ENCODE measurements around the gene GLB1L2. TPM values are rescaled to one million over a fixed set of nuclear protein-coding genes. Genes with fewer than 3 reads are reported as not detected.
A peak's percentile ranks its signal among the peaks of the same experiment; 100 is the strongest.

The GLB1L2 gene
- total RNA-seq, 1 experiment from 2014 or later, result 27.1 TPM

- peaks cover 12 to 36% of the 10 kb centered on the region in 2 experiments; a peak in 3 of 4 replicates for H3K4me1 ChIP-seq (ENCODE audit: control insufficient read depth in 1 of 2, insufficient read depth in 2 of 2, low read length in 2 of 2)
- TF ChIP-seq ELF1 (IDR thresholded peaks at IDR 0.05; ENCODE audit: borderline replicate concordance, low read depth), result no peak
- H3K4me3 ChIP-seq (replicated peaks in 1 of 2; ENCODE audit: low read depth in 1 of 2, low read length in 2 of 2), result no peak overlapping the region
- H3K9ac ChIP-seq (ENCODE audit: low read length), result no peak overlapping the region
- H2AFZ ChIP-seq (ENCODE audit: low read depth, low read length, poor library complexity, severe bottlenecking), result no peak overlapping the region
- DNase-seq (ENCODE audit: low read depth, low spot score), result no peak
- no peak overlapping the region for H3K4me2 ChIP-seq (ENCODE audit: low read length)
- CTCF ChIA-PET, result no interaction called here
- intact Hi-C loops (cut with micrococcal nuclease), result loop anchor here (10.0 kb wide), 1 partner anchor 316 kb away; no protein-coding TSS in a partner anchor
- RAD21 ChIA-PET (ENCODE audit: low non-redundant PET in 1 of 2, low total read pairs in 2 of 2, uncharacterized antibody in 2 of 2, unreplicated experiment in 2 of 2), result no interaction called here
- ATAC-seq, result no peak
- H4K20me1 ChIP-seq (ENCODE audit: insufficient read depth), result no peaks in the 10 kb centered on the region
- no peaks in the 10 kb centered on the region for H3K9me3 ChIP-seq (ENCODE audit: control insufficient read depth in 1 of 2, insufficient read depth in 1 of 2, low read depth in 1 of 2, low read length in 2 of 2)
- POLR2A ChIA-PET, result no interaction called here
- H3K27me3 ChIP-seq (ENCODE audit: insufficient read depth, low read length), result no peaks in the 10 kb centered on the region
- no TSS peak for BruUV-seq (replicated peaks)
- H3K36me3 ChIP-seq (ENCODE audit: control insufficient read depth in 1 of 2, insufficient read depth in 2 of 2, low read length in 2 of 2), result no peaks in the 10 kb centered on the region
- H3K9me2 ChIP-seq (ENCODE audit: insufficient read depth), result no peaks in the 10 kb centered on the region
- H3K27ac ChIP-seq (ENCODE audit: low read depth, low read length), result no peak overlapping the region
- H3K79me2 ChIP-seq (ENCODE audit: insufficient read depth, low read length), result no peaks in the 10 kb centered on the region
Measured at GRCh38 chr11:134338654-134339053, 6.9 kb downstream of the GLB1L2 start.

DNA sequence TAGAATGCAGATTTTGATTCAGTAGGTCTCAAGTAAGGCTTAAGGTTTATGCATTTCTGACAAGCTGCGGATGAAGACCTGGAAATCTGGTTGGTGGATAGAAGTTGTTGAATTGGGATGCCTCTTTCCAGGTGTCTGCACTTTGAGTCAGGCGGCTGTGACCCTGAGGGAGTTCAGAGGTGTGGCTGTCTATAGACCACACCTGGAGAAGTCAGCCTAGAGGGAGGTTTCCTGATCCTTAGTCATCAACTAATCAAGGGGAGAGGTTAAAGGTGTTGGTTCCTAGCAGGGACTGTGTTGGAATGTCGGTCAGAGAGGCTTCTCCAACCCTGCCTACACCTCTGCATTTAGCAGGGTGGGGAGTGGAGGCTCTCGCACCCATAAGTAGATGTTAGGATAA lies 8.0 kb downstream of the GLB1L2 start:
- intact Hi-C loops (cut with micrococcal nuclease), result loop anchor here (10.0 kb wide), 1 partner anchor 315 kb away; no protein-coding TSS in a partner anchor
- DNase-seq (ENCODE audit: low read depth, low spot score), result no peak
- H3K4me2 ChIP-seq (ENCODE audit: low read length), result peak overlapping the region; percentile 46
- H4K20me1 ChIP-seq (ENCODE audit: insufficient read depth), result no peaks in the 10 kb centered on the region
- peak; percentile 75 for ATAC-seq
- H3K4me1 ChIP-seq (ENCODE audit: control insufficient read depth in 1 of 2, insufficient read depth in 2 of 2, low read length in 2 of 2), result peaks cover 8 to 30% of the 10 kb centered on the region in 2 experiments; a peak in 3 of 4 replicates
- ChIA-PET CTCF (no interaction called here), POLR2A (no interaction called here), RAD21 (ENCODE audit: low non-redundant PET in 1 of 2, low total read pairs in 2 of 2, uncharacterized antibody in 2 of 2, unreplicated experiment in 2 of 2) (no interaction called here)
- no peaks in the 10 kb centered on the region for H3K36me3 ChIP-seq (ENCODE audit: control insufficient read depth in 1 of 2, insufficient read depth in 2 of 2, low read length in 2 of 2)
- no TSS peak for BruUV-seq (replicated peaks)
- H2AFZ ChIP-seq (ENCODE audit: low read depth, low read length, poor library complexity, severe bottlenecking), result no peak overlapping the region
- no peaks in the 10 kb centered on the region for H3K27me3 ChIP-seq (ENCODE audit: insufficient read depth, low read length)
- H3K9me3 ChIP-seq (ENCODE audit: control insufficient read depth in 1 of 2, insufficient read depth in 1 of 2, low read depth in 1 of 2, low read length in 2 of 2), result no peaks in the 10 kb centered on the region
- no peaks in the 10 kb centered on the region for H3K79me2 ChIP-seq (ENCODE audit: insufficient read depth, low read length)
- TF ChIP-seq REST (IDR thresholded peaks at IDR 0.05; ENCODE audit: low read depth) (no peak), ZNF274 (IDR thresholded peaks at IDR 0.05; ENCODE audit: low read depth, low read length) (no peak), CBX3 (IDR thresholded peaks at IDR 0.05; ENCODE audit: low read depth) (no peak), ELF1 (IDR thresholded peaks at IDR 0.05; ENCODE audit: borderline replicate concordance, low read depth) (no peak), POLR2A (IDR thresholded peaks at IDR 0.05; ENCODE audit: borderline replicate concordance, extremely low read depth, insufficient read depth, insufficient read length) (no peak), SP1 (IDR thresholded peaks at IDR 0.05; ENCODE audit: low read depth) (no peak), TCF7L2 (IDR thresholded peaks at IDR 0.05; ENCODE audit: borderline replicate concordance, extremely low read depth, insufficient read depth, insufficient read length) (no peak), EZH2 (IDR thresholded peaks at IDR 0.05) (no peak), JUND (IDR thresholded peaks at IDR 0.05) (no peak), RAD21 (IDR thresholded peaks at IDR 0.05; ENCODE audit: low read depth) (no peak), MAX (IDR thresholded peaks at IDR 0.05) (no peak)
- TF ChIP-seq, protein P1, sequence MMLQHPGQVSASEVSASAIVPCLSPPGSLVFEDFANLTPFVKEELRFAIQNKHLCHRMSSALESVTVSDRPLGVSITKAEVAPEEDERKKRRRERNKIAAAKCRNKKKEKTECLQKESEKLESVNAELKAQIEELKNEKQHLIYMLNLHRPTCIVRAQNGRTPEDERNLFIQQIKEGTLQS (IDR thresholded peaks at IDR 0.05), result no peak
- TF ChIP-seq, protein P2, sequence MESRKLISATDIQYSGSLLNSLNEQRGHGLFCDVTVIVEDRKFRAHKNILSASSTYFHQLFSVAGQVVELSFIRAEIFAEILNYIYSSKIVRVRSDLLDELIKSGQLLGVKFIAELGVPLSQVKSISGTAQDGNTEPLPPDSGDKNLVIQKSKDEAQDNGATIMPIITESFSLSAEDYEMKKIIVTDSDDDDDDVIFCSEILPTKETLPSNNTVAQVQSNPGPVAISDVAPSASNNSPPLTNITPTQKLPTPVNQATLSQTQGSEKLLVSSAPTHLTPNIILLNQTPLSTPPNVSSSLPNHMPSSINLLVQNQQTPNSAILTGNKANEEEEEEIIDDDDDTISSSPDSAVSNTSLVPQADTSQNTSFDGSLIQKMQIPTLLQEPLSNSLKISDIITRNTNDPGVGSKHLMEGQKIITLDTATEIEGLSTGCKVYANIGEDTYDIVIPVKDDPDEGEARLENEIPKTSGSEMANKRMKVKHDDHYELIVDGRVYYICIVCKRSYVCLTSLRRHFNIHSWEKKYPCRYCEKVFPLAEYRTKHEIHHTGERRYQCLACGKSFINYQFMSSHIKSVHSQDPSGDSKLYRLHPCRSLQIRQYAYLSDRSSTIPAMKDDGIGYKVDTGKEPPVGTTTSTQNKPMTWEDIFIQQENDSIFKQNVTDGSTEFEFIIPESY (IDR thresholded peaks at IDR 0.05; ENCODE audit: extremely low read depth, insufficient replicate concordance, low read length), result no peak
- H3K9ac ChIP-seq (ENCODE audit: low read length), result no peak overlapping the region
- H3K27ac ChIP-seq (ENCODE audit: low read depth, low read length), result no peak overlapping the region
- no peaks in the 10 kb centered on the region for H3K9me2 ChIP-seq (ENCODE audit: insufficient read depth)
- H3K4me3 ChIP-seq (replicated peaks in 1 of 2; ENCODE audit: low read depth in 1 of 2, low read length in 2 of 2), result no peak overlapping the region

All from HCT116 (cell line).